ENCODE results near the gene ROS1. TPM values are rescaled to one million over a fixed set of nuclear protein-coding genes. Genes with fewer than 3 reads are reported as not detected.

ROS1 gene
- total RNA-seq, 1 experiment from 2014 or later: not detected

- Histone ChIP-seq H3T11ph (ENCODE audit: low read length) (no peak overlapping the region), H2BK120ac (ENCODE audit: low read depth, low read length, poor library complexity, severe bottlenecking) (no peak overlapping the region), H3K4me2 (ENCODE audit: insufficient read depth, insufficient read length, low read length) (no peak overlapping the region), H3K79me1 (ENCODE audit: insufficient read depth, low read depth, low read length, poor library complexity, severe bottlenecking) (no peaks in the 10 kb centered on the region), H4K5ac (ENCODE audit: insufficient read length, low read depth, low read length) (no peak overlapping the region), H3K56ac (ENCODE audit: insufficient read length, low read depth, low read length) (no peak overlapping the region), H3K23me2 (ENCODE audit: insufficient read length, low read depth, low read length, poor library complexity, severe bottlenecking) (no peaks in the 10 kb centered on the region), H4K91ac (ENCODE audit: insufficient read length, low read depth, low read length) (no peak overlapping the region), H3K9ac (ENCODE audit: extremely low read depth, insufficient read length, low read length) (no peak overlapping the region), H3K79me2 (ENCODE audit: insufficient read depth, low read length) (no peaks in the 10 kb centered on the region), H2BK20ac (ENCODE audit: low read depth, low read length, poor library complexity, severe bottlenecking) (no peak overlapping the region), H2BK5ac (ENCODE audit: insufficient read length, low read length) (no peak overlapping the region), H3K9me3 (ENCODE audit: control insufficient read depth, low read depth, low read length) (no peaks in the 10 kb centered on the region), H3K23ac (ENCODE audit: insufficient read length, low read depth, low read length) (no peak overlapping the region), H4K8ac (replicated peaks; ENCODE audit: insufficient read length, low read depth, low read length) (no peak overlapping the region), H3K4me1 (ENCODE audit: insufficient read depth, low read length) (no peaks in the 10 kb centered on the region), H3K27ac (ENCODE audit: insufficient read length, low read depth, low read length) (no peak overlapping the region), H3K14ac (ENCODE audit: insufficient read depth, low read length) (no peak overlapping the region), H2AK5ac (ENCODE audit: insufficient read length, low read length) (no peak overlapping the region), H3K18ac (ENCODE audit: insufficient read length, low read depth, low read length) (no peak overlapping the region), H4K20me1 (ENCODE audit: control insufficient read depth, insufficient read depth, insufficient read length) (no peaks in the 10 kb centered on the region), H3K4ac (ENCODE audit: low read depth, low read length) (no peak overlapping the region), H3K27me3 (ENCODE audit: insufficient read depth, low read length) (no peaks in the 10 kb centered on the region), H2BK15ac (ENCODE audit: low read depth, low read length) (no peak overlapping the region), H2BK12ac (ENCODE audit: insufficient read length, low read depth, low read length) (no peak overlapping the region), H2AFZ (ENCODE audit: low read length) (no peak overlapping the region)
- H3K36me3 Mint-ChIP-seq (ENCODE audit: insufficient read depth in 1 of 3, low read depth in 3 of 3): no peaks in the 10 kb centered on the region
- no peak overlapping the region for H3K4me3 Mint-ChIP-seq
- no peak for DNase-seq
- no CpG with 5 or more reads among the region's 1 CpG for WGBS (ENCODE audit: extremely low coverage, insufficient read length, low lambda C conversion rate)
- no peaks in the 10 kb centered on the region for H3K27me3 Mint-ChIP-seq (ENCODE audit: low read depth)
- peak; percentile 48; the same call in 2 of the 3 replicates for TF ChIP-seq CTCF (conservative IDR thresholded peaks at IDR 0.05)
- H3K4me1 Mint-ChIP-seq: no peaks in the 10 kb centered on the region
- H3K27ac Mint-ChIP-seq: no peak overlapping the region
- H3K9me3 Mint-ChIP-seq: no peaks in the 10 kb centered on the region
Measured at GRCh38 chr6:117399924-117400323, 25.8 kb downstream of the ROS1 start.
